ENCODE results near the gene PRKAR1B.

The PRKAR1B gene

GRCh38 chr7:711093-711921 lies 15.8 kb downstream of the PRKAR1B start:
- Histone ChIP-seq H3K9ac (ENCODE audit: insufficient read length, low read depth) (no peak overlapping the region), H3K4me3 (ENCODE audit: insufficient read length, low read depth) (no peak overlapping the region), H3K4me1 (ENCODE audit: insufficient read depth, insufficient read length) (peaks cover 2% of the 10 kb centered on the region), H3K36me3 (ENCODE audit: insufficient read depth, insufficient read length, low read length) (peaks cover 37% of the 10 kb centered on the region), H3K9me3 (ENCODE audit: insufficient read depth, low read length) (no peaks in the 10 kb centered on the region), H3K27me3 (ENCODE audit: insufficient read depth, insufficient read length) (no peaks in the 10 kb centered on the region)
- TF ChIP-seq SUZ12 (IDR thresholded peaks at IDR 0.05; ENCODE audit: extremely low read depth, insufficient read depth, insufficient read length) (no peak), YY1 (IDR thresholded peaks at IDR 0.05; ENCODE audit: insufficient read depth, insufficient read length) (no peak), ZNF274 (IDR thresholded peaks at IDR 0.05; ENCODE audit: low read depth, low read length) (no peak)
- DNase-seq (ENCODE audit: low read depth, low spot score): no peak

DNA sequence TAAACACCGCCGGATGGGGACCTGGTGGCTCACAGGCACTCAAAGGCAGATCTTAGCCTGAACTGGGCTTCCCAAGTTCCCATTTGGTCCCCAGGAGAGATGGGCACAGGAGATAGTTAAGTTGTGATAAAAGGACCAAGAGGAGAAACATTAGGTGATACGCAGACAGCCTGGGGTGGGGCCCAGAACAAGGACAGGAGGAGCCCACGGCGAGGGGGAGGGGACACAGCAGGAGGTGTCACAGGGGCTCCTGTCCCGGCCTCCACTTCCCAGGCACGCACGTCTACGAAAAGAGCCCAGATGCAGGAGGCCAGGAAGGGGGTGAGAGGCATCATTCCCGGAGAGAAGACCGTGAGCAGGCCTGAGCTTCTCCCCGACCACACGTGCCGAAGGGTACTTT lies 16.9 kb downstream of the PRKAR1B start:
- Histone ChIP-seq H3K27me3 (ENCODE audit: insufficient read depth, insufficient read length) (no peaks in the 10 kb centered on the region), H3K9me3 (ENCODE audit: insufficient read depth, low read length) (no peaks in the 10 kb centered on the region), H3K36me3 (ENCODE audit: insufficient read depth, insufficient read length, low read length) (peaks cover 35% of the 10 kb centered on the region), H3K9ac (ENCODE audit: insufficient read length, low read depth) (no peak overlapping the region), H3K4me3 (ENCODE audit: insufficient read length, low read depth) (no peak overlapping the region), H3K4me1 (ENCODE audit: insufficient read depth, insufficient read length) (peaks cover 2% of the 10 kb centered on the region)
- DNase-seq (ENCODE audit: low read depth, low spot score): no peak
- TF ChIP-seq YY1 (IDR thresholded peaks at IDR 0.05; ENCODE audit: insufficient read depth, insufficient read length) (no peak), ZNF274 (IDR thresholded peaks at IDR 0.05; ENCODE audit: low read depth, low read length) (no peak), SUZ12 (IDR thresholded peaks at IDR 0.05; ENCODE audit: extremely low read depth, insufficient read depth, insufficient read length) (no peak)

DNA sequence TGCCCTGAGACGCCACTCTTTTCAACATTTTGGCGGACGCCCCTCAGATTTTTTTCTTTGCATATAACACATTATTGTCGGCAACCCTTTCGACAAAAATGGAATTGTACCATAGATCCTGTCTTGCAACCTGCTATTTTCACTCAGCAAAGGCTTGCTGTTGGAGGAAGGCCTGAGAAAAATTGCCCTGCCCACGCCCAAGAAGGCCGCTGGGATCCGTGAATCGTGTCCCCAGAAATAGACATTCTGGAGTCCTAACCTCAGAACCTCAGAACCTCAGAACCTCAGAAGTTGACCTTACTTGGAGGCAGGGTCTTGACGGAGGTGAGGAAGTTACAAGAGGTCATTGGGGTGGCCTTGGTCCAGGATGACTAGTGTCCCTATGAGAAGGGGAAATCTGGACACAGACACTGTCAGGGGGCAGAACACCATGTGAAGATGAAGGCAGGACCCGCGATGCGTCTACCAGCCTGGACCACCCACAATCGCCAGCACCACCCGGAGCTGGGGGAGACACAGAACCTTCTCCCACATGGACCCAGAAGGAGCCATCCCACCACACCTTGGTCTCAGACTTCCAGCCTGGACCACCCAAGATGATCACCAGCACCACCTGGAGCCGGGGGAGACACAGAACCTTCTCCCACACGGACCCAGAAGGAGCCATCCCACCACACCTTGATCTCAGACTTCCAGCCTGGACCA lies 19.6 kb downstream of the PRKAR1B start:
- Histone ChIP-seq H3K9me3 (ENCODE audit: insufficient read depth, low read length) (peaks cover 17% of the 10 kb centered on the region), H3K27me3 (ENCODE audit: insufficient read depth, insufficient read length) (no peaks in the 10 kb centered on the region), H3K36me3 (ENCODE audit: insufficient read depth, insufficient read length, low read length) (peaks cover 27% of the 10 kb centered on the region), H3K9ac (ENCODE audit: insufficient read length, low read depth) (no peak overlapping the region), H3K4me1 (ENCODE audit: insufficient read depth, insufficient read length) (peaks cover 2% of the 10 kb centered on the region), H3K4me3 (ENCODE audit: insufficient read length, low read depth) (no peak overlapping the region)
- TF ChIP-seq YY1 (IDR thresholded peaks at IDR 0.05; ENCODE audit: insufficient read depth, insufficient read length) (no peak), SUZ12 (IDR thresholded peaks at IDR 0.05; ENCODE audit: extremely low read depth, insufficient read depth, insufficient read length) (no peak), ZNF274 (IDR thresholded peaks at IDR 0.05; ENCODE audit: low read depth, low read length) (no peak)
- no peak for DNase-seq (ENCODE audit: low read depth, low spot score)

DNA sequence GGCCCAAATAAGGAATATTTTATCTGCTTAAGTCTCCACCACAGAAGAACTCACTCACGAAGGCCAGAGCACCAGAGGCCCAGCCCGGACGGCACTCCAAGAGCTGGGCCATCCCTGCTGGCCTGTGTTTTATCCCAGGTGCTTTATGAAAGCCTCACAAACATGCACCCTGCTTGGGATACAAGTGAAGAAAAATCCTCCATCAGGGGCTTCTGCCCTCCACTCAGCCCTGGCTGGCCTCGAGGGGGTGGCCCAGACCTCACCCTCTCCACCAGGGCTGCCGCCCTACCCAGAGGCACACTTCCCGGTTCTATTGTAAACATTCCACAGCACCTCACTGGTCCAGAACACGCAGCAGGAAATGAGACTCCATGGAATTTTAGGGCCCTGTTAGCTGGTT lies 20.4 kb downstream of the PRKAR1B start:
- H3K4me1 ChIP-seq (ENCODE audit: insufficient read depth, insufficient read length): peaks cover 2% of the 10 kb centered on the region
- DNase-seq (ENCODE audit: low read depth, low spot score): no peak
- H3K27me3 ChIP-seq (ENCODE audit: insufficient read depth, insufficient read length): no peaks in the 10 kb centered on the region
- no peak overlapping the region for H3K4me3 ChIP-seq (ENCODE audit: insufficient read length, low read depth)
- H3K9ac ChIP-seq (ENCODE audit: insufficient read length, low read depth): no peak overlapping the region
- H3K9me3 ChIP-seq (ENCODE audit: insufficient read depth, low read length): peaks cover 17% of the 10 kb centered on the region
- no peak for TF ChIP-seq YY1 (IDR thresholded peaks at IDR 0.05; ENCODE audit: insufficient read depth, insufficient read length)
- no peak for TF ChIP-seq ZNF274 (IDR thresholded peaks at IDR 0.05; ENCODE audit: low read depth, low read length)
- no peak for TF ChIP-seq SUZ12 (IDR thresholded peaks at IDR 0.05; ENCODE audit: extremely low read depth, insufficient read depth, insufficient read length)
- H3K36me3 ChIP-seq (ENCODE audit: insufficient read depth, insufficient read length, low read length): peaks cover 27% of the 10 kb centered on the region

- TF ChIP-seq SUZ12 (IDR thresholded peaks at IDR 0.05; ENCODE audit: extremely low read depth, insufficient read depth, insufficient read length): no peak
- TF ChIP-seq ZNF274 (IDR thresholded peaks at IDR 0.05; ENCODE audit: low read depth, low read length): no peak
- TF ChIP-seq YY1 (IDR thresholded peaks at IDR 0.05; ENCODE audit: insufficient read depth, insufficient read length): no peak
- Histone ChIP-seq H3K36me3 (ENCODE audit: insufficient read depth, insufficient read length, low read length) (peaks cover 29% of the 10 kb centered on the region), H3K9ac (ENCODE audit: insufficient read length, low read depth) (no peak overlapping the region)
Observed at GRCh38 chr7:703049-703448, 24.0 kb downstream of the PRKAR1B start.

DNA sequence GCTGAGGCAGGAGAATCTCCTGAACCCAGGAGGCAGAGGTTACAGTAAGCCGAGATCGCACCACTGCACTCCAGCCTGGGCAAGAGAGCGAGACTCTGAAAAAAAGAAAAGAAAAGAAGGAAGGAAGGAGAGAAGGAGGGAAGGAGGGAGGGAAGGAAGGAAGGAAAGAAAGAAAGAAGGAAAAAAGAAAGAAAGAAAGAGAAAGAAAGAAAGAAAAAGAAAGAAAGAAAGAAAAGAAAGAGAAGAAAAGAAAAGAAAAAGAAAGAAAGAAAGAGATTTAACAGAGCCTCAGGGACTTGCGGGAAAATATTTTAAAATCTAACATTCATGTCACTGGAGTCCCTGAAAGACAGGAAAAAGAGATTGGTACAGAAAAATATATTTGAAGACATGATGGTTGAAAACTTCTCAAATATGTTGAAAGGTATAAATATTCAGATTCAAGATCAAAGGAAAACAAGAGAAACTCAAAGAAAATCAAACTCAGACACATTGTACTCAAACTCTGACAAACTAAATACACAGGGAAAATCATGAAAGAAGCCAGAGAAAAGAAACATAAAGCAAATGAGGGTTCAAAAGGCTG lies 25.9 kb downstream of the PRKAR1B start:
- no peak for DNase-seq (ENCODE audit: low read depth, low spot score)
- H3K4me1 ChIP-seq (ENCODE audit: insufficient read depth, insufficient read length): peaks cover 15% of the 10 kb centered on the region
- TF ChIP-seq ZNF274 (IDR thresholded peaks at IDR 0.05; ENCODE audit: low read depth, low read length) (no peak), SUZ12 (IDR thresholded peaks at IDR 0.05; ENCODE audit: extremely low read depth, insufficient read depth, insufficient read length) (no peak)
- H3K9ac ChIP-seq (ENCODE audit: insufficient read length, low read depth): no peak overlapping the region
- peaks cover 17% of the 10 kb centered on the region for H3K9me3 ChIP-seq (ENCODE audit: insufficient read depth, low read length)
- no peak overlapping the region for H3K4me3 ChIP-seq (ENCODE audit: insufficient read length, low read depth)
- peaks cover 26% of the 10 kb centered on the region for H3K36me3 ChIP-seq (ENCODE audit: insufficient read depth, insufficient read length, low read length)
- H3K27me3 ChIP-seq (ENCODE audit: insufficient read depth, insufficient read length): no peaks in the 10 kb centered on the region

More at GRCh38 chr7:703049-703448, 24.0 kb downstream of the PRKAR1B start:
- H3K9me3 ChIP-seq (ENCODE audit: insufficient read depth, low read length): peaks cover 17% of the 10 kb centered on the region
- no peaks in the 10 kb centered on the region for H3K27me3 ChIP-seq (ENCODE audit: insufficient read depth, insufficient read length)
- peaks cover 12% of the 10 kb centered on the region for H3K4me1 ChIP-seq (ENCODE audit: insufficient read depth, insufficient read length)
- DNase-seq (ENCODE audit: low read depth, low spot score): no peak
- H3K4me3 ChIP-seq (ENCODE audit: insufficient read length, low read depth): no peak overlapping the region

Data from NT2/D1 (cell line).